22Rv1 (cell line): ENCODE data around the gene CPTP.

Experiments
- ZFX ChIP-seq: fragments of 450-650 bp; IDR thresholded peaks from 2 replicates; pipeline ENCODE4 v1.6.1; 2017; ENCODE audit warnings: antibody characterized with exemption, borderline replicate concordance
- TF ChIP-seq, protein P1 (sequence below): fragments of 450-650 bp; IDR thresholded peaks from 2 replicates; pipeline ENCODE4 v1.5.1; 2017; ENCODE audit warnings: mild to moderate bottlenecking

DNA sequence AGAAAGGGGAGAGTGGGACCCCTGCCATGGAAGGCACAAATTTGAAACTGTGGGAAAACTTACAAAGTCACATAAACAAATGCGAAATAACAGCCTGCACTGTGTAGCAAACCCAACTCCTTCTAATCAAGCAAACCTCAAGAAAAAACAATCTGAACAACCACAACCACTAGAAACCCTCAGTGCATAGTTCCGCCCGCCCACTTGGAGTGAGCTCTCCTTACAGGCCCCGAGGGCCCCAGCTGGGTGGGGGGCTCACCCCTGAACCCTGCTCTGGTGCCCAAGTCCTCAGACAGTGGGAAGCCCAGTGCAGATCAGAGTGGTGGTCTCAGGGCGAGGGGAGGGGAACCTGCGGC lies 34.7 kb downstream of the CPTP start:
- TF ChIP-seq, protein P1, sequence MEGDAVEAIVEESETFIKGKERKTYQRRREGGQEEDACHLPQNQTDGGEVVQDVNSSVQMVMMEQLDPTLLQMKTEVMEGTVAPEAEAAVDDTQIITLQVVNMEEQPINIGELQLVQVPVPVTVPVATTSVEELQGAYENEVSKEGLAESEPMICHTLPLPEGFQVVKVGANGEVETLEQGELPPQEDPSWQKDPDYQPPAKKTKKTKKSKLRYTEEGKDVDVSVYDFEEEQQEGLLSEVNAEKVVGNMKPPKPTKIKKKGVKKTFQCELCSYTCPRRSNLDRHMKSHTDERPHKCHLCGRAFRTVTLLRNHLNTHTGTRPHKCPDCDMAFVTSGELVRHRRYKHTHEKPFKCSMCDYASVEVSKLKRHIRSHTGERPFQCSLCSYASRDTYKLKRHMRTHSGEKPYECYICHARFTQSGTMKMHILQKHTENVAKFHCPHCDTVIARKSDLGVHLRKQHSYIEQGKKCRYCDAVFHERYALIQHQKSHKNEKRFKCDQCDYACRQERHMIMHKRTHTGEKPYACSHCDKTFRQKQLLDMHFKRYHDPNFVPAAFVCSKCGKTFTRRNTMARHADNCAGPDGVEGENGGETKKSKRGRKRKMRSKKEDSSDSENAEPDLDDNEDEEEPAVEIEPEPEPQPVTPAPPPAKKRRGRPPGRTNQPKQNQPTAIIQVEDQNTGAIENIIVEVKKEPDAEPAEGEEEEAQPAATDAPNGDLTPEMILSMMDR: no peak
- no peak for TF ChIP-seq ZFX
